Chondrocyte (in vitro differentiated cells): ENCODE measurements around the gene ZNF768. TPM values are rescaled to one million over a fixed set of nuclear protein-coding genes. Genes with fewer than 3 reads are reported as not detected.

ENCODE experiments used
- DNase-seq: peaks from one replicate; pipeline ENCODE4 v3.0.0; 2021; ENCODE audit warnings: mixed read lengths, low spot score
- H3K27ac Mint-ChIP-seq: one replicate; pipeline ENCODE4 v1.8.0; 2021; ENCODE audit warnings: mild to moderate bottlenecking, moderate library complexity, mixed read lengths; ENCODE audit not compliant: unreplicated experiment
- H3K27me3 Mint-ChIP-seq: 2 replicates; pipeline ENCODE4 v1.8.0; 2021; ENCODE audit warnings: low read depth, mixed read lengths
- H3K36me3 Mint-ChIP-seq: 2 replicates; pipeline ENCODE4 v1.8.0; 2021; ENCODE audit warnings: low read depth, mixed read lengths
- H3K4me1 Mint-ChIP-seq: 2 replicates; pipeline ENCODE4 v1.8.0; 2021; ENCODE audit warnings: low read depth, mild to moderate bottlenecking, mixed read lengths
- H3K4me3 Mint-ChIP-seq: one replicate; pipeline ENCODE4 v1.8.0; 2021; ENCODE audit warnings: mild to moderate bottlenecking, moderate library complexity, mixed read lengths; ENCODE audit not compliant: unreplicated experiment
- H3K9me3 Mint-ChIP-seq: 2 replicates; pipeline ENCODE4 v1.8.0; 2021; ENCODE audit warnings: low read depth, mixed read lengths
- total RNA-seq: library from RNA; stranded (reverse); gene quantifications from 3 replicates; pipeline ENCODE4 v1.2.1, GENCODE V29; 2021
- TF ChIP-seq, protein P1 (sequence below): fragments of 200-600 bp; sonication (generic); IDR thresholded peaks from 2 replicates; pipeline ENCODE4 v1.5.0; 2021; ENCODE audit warnings: antibody characterized with exemption, mild to moderate bottlenecking, moderate library complexity

The ZNF768 gene
- total RNA-seq, 1 donor from 2014 or later, result 30.0 TPM

DNA sequence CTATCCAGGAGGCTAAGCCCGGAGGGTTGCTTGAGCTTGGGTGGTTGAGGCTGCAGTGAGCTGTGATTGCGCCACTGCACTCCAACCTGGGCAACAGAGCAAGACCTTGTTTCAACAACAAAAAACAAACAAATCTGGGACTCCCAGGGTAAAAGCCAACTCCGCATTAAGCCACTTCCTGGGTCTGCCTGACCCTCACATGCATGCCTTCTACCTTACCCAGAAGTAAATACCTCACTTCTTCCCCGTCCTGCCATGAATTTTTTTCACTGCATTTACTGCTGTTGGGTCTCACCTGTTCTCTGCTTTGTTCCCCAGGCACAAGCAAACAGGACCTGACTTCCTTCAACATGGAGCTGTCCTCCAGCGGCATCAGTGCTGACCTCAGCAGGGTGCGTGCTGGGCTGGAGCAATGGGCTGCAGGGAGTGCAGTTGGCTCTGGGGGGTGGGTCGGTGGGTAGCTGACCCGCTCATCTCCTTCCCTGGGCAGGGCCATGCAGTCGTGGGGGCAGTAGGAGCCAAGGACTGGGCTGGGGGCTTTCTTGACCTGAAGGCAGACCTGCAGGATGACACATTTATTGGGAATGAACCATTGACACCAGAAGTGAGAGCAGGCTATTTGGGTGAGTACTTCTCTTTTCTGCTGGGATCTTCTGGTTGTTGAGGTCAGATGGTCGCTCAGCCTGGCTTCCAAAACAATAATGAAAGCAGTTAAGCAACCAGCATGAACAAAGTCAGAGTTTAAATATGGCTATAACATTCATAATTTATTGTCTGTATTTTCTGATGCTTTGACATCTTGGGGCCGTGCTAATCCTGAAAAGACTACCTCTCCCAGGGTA is 37.4 kb downstream of the ZNF768 start:
- peaks cover 9% of the 10 kb centered on the region for H3K4me1 Mint-ChIP-seq
- no peak overlapping the region for H3K4me3 Mint-ChIP-seq
- H3K27ac Mint-ChIP-seq, result no peak overlapping the region
- no peaks in the 10 kb centered on the region for H3K27me3 Mint-ChIP-seq
- H3K36me3 Mint-ChIP-seq, result no peaks in the 10 kb centered on the region
- DNase-seq, result no peak
- no peaks in the 10 kb centered on the region for H3K9me3 Mint-ChIP-seq
- TF ChIP-seq, protein P1, sequence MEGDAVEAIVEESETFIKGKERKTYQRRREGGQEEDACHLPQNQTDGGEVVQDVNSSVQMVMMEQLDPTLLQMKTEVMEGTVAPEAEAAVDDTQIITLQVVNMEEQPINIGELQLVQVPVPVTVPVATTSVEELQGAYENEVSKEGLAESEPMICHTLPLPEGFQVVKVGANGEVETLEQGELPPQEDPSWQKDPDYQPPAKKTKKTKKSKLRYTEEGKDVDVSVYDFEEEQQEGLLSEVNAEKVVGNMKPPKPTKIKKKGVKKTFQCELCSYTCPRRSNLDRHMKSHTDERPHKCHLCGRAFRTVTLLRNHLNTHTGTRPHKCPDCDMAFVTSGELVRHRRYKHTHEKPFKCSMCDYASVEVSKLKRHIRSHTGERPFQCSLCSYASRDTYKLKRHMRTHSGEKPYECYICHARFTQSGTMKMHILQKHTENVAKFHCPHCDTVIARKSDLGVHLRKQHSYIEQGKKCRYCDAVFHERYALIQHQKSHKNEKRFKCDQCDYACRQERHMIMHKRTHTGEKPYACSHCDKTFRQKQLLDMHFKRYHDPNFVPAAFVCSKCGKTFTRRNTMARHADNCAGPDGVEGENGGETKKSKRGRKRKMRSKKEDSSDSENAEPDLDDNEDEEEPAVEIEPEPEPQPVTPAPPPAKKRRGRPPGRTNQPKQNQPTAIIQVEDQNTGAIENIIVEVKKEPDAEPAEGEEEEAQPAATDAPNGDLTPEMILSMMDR, result no peak

DNA sequence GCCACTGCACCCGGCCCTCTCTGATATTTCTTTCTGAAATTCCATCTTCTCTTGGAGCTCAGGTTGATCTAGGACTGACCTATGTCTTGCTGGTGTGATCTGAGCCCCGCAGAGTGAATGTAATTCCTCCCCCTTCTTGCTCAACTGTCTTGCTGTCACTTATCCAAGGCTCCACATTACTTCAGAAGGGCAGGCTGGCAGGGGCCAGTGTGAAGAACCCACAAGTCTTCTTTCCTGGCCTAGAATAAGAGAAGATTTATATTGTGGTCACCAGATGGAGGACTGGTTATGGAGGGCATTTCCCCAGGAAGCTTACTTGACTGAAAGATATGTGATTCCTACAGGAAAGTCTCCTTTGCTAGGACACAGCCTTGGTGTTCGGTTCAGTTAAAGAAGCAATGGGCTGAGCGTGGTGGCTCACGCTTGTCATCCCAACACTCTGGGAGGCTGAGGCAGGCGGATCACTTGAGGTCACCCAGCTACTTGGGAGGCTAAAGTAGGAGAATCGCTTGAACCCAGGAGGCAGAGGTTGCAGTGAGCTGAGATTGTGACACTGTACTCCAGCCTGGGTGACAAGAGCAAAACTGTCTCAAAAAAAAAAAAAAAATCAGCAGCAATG is 40.4 kb downstream of the ZNF768 start:
- H3K4me1 Mint-ChIP-seq, result no peaks in the 10 kb centered on the region
- no peak overlapping the region for H3K4me3 Mint-ChIP-seq
- DNase-seq, result no peak
- no peaks in the 10 kb centered on the region for H3K36me3 Mint-ChIP-seq
- H3K27ac Mint-ChIP-seq, result no peak overlapping the region
- TF ChIP-seq, protein P1, result no peak
- H3K27me3 Mint-ChIP-seq, result peaks cover 3% of the 10 kb centered on the region
- H3K9me3 Mint-ChIP-seq, result no peaks in the 10 kb centered on the region

DNA sequence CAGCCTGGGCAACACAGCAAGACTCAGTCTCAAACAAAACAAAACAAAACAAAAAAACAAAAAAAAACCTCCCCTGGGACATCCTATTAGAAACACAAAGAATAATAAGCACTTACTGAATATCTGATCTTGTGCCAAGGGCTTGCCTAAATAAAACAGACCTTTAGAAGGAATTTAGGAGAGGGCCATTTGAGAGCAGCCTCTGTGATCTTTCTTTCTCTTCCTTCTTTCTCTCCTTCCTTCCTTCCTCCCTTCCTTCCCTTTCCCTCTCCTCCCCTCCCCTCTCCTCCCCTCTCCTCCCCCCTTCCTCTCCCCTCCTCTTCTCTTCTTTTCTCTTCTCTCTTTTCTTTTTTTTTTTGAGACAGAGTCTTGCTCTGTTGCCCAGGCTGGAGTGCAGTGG is 41.5 kb downstream of the ZNF768 start:
- H3K27ac Mint-ChIP-seq, result no peak overlapping the region
- TF ChIP-seq, protein P1, result no peak
- H3K36me3 Mint-ChIP-seq, result no peaks in the 10 kb centered on the region
- peaks cover 5% of the 10 kb centered on the region for H3K27me3 Mint-ChIP-seq
- H3K4me1 Mint-ChIP-seq, result no peaks in the 10 kb centered on the region
- DNase-seq, result no peak
- H3K9me3 Mint-ChIP-seq, result no peaks in the 10 kb centered on the region
- no peak overlapping the region for H3K4me3 Mint-ChIP-seq

DNA sequence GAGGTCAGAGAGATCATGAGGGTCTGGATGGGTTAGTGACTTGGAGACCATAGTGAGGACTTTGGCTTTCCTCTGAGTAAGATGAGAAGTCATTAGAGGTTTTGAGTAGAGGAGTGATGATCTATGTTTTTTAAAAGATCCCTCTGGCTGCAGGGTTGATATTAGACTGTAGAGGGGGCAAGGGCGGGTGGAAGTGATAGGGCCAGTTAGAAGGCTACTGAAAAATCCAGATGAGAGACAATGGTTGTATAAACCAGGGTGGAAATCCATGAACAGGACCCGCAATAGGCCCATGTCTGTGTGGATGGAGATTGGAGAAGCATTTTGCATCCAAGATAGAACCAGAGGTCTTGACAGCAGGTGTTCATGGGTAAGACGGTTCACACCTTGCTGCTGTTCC is 44.0 kb downstream of the ZNF768 start:
- no peak overlapping the region for H3K27ac Mint-ChIP-seq

DNA sequence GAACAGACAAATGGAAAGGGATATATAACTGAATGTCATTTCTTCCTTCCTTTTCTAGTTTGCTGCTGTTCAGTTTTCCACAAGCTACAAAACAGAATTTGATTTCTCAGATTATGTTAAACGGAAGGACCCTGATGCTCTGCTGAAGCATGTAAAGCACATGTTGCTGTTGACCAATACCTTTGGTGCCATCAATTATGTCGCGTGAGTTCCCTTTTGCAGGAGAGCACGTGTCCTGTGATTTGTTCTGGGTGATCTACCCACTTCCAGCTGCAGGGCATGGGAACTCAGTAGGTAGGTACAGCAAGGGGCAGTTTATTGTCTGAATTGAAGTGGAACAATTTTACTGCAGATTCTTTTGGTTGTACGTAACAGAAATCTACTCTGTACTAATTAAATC is 45.0 kb downstream of the ZNF768 start:
- H3K4me3 Mint-ChIP-seq, result no peak overlapping the region
- H3K36me3 Mint-ChIP-seq, result no peaks in the 10 kb centered on the region
- no peak for DNase-seq
- TF ChIP-seq, protein P1, result no peak
- H3K9me3 Mint-ChIP-seq, result no peaks in the 10 kb centered on the region
- peaks cover 7% of the 10 kb centered on the region for H3K27me3 Mint-ChIP-seq
- H3K4me1 Mint-ChIP-seq, result no peaks in the 10 kb centered on the region
- H3K27ac Mint-ChIP-seq, result no peak overlapping the region

More for the DNA sequence above, 44.0 kb downstream of the ZNF768 start:
- peaks cover 7% of the 10 kb centered on the region for H3K27me3 Mint-ChIP-seq
- no peak overlapping the region for H3K4me3 Mint-ChIP-seq
- no peak for DNase-seq
- TF ChIP-seq, protein P1, result peak; percentile 43
- no peaks in the 10 kb centered on the region for H3K36me3 Mint-ChIP-seq
- no peaks in the 10 kb centered on the region for H3K4me1 Mint-ChIP-seq
- H3K9me3 Mint-ChIP-seq, result no peaks in the 10 kb centered on the region
